Mesothelial cell of epicardium (in vitro differentiated cells): Measurements from ENCODE around the gene KLK3. TPM values are rescaled to one million over a fixed set of nuclear protein-coding genes. Genes with fewer than 3 reads are reported as not detected.

Source experiments
- DNase-seq, 2 experiments: peaks; one replicate each; pipeline ENCODE4 v3.0.0; 2021; ENCODE audit warnings: low spot score in 2 of 2; ENCODE audit not compliant: unreplicated experiment in 2 of 2
- H3K27ac Mint-ChIP-seq: 2 replicates; pipeline ENCODE4 v1.8.0; 2021; ENCODE audit warnings: mixed read lengths
- H3K27me3 Mint-ChIP-seq: 2 replicates; pipeline ENCODE4 v1.8.0; 2021; ENCODE audit warnings: low read depth, mixed read lengths
- H3K36me3 Mint-ChIP-seq: 2 replicates; pipeline ENCODE4 v1.8.0; 2021; ENCODE audit warnings: mixed read lengths
- H3K4me1 Mint-ChIP-seq: 2 replicates; pipeline ENCODE4 v1.8.0; 2021; ENCODE audit warnings: mixed read lengths
- H3K4me3 Mint-ChIP-seq: 2 replicates; pipeline ENCODE4 v1.8.0; 2021; ENCODE audit warnings: mild to moderate bottlenecking, moderate library complexity, mixed read lengths
- H3K9me3 Mint-ChIP-seq: 2 replicates; pipeline ENCODE4 v1.8.0; 2021; ENCODE audit warnings: mixed read lengths
- CTCF ChIP-seq: fragments of 200-600 bp; sonication (generic); IDR thresholded peaks from one replicate; pipeline ENCODE4 v1.5.0; 2021; ENCODE audit warnings: antibody characterized with exemption; ENCODE audit not compliant: unreplicated experiment
- total RNA-seq: library from RNA; stranded (reverse); gene quantifications from 3 replicates; pipeline ENCODE4 v1.2.1, GENCODE V29; 2021

The KLK3 gene
- total RNA-seq, 1 donor from 2014 or later, result not detected

GRCh38 chr19:50870417-50871089 lies 15.8 kb downstream of the KLK3 start:
- Mint-ChIP-seq H3K36me3 (no peaks in the 10 kb centered on the region), H3K27ac (no peak overlapping the region), H3K27me3 (peaks cover 70% of the 10 kb centered on the region), H3K4me1 (no peaks in the 10 kb centered on the region), H3K4me3 (no peak overlapping the region), H3K9me3 (no peaks in the 10 kb centered on the region)
- no peak for DNase-seq
- TF ChIP-seq CTCF, result no peak

DNA sequence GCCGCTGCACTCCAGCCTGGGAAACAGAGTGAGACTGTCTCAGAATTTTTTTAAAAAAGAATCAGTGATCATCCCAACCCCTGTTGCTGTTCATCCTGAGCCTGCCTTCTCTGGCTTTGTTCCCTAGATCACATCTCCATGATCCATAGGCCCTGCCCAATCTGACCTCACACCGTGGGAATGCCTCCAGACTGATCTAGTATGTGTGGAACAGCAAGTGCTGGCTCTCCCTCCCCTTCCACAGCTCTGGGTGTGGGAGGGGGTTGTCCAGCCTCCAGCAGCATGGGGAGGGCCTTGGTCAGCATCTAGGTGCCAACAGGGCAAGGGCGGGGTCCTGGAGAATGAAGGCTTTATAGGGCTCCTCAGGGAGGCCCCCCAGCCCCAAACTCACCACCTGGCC lies 18.3 kb downstream of the KLK3 start, which contains the start of gene KLK2:
Gene KLK2, plus strand, starts transcription at position 384 of the 400 bp plus-strand sequence. CDS start 35 bp downstream, outside the sequence.
- DNase-seq, result no peak
- Mint-ChIP-seq H3K27ac (no peak within 1 kb of the TSS), H3K9me3 (no peaks in the 10 kb centered on the region), H3K4me1 (no peaks in the 10 kb centered on the region), H3K36me3 (no peaks in the 10 kb centered on the region), H3K27me3 (peaks cover 54% of the 10 kb centered on the region), H3K4me3 (no peak within 1 kb of the TSS)
- TF ChIP-seq CTCF, result no peak

DNA sequence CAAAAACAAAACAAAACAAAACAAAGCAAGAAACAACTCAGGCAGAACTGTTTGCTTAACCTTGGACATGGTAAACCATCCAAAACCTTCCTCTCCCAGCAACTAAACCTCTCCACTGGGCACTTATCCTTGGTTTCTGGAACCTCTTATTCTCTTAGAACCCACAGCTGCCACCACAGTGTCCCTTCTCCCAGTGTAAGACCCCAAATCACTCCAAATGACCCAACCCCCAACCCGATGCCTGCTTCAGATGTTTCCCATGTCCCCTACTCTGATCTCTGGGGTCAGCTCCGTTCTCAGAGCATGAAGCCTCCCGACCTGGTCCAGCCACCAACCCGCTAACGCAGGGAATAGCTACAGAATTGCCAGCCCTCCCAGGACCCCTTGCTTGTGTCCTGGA lies 19.5 kb downstream of the KLK3 start:
- Mint-ChIP-seq H3K27ac (no peak overlapping the region), H3K4me1 (no peaks in the 10 kb centered on the region), H3K4me3 (no peak overlapping the region), H3K36me3 (no peaks in the 10 kb centered on the region), H3K9me3 (no peaks in the 10 kb centered on the region), H3K27me3 (peaks cover 55% of the 10 kb centered on the region)
- no peak for TF ChIP-seq CTCF
- DNase-seq, result no peak

DNA sequence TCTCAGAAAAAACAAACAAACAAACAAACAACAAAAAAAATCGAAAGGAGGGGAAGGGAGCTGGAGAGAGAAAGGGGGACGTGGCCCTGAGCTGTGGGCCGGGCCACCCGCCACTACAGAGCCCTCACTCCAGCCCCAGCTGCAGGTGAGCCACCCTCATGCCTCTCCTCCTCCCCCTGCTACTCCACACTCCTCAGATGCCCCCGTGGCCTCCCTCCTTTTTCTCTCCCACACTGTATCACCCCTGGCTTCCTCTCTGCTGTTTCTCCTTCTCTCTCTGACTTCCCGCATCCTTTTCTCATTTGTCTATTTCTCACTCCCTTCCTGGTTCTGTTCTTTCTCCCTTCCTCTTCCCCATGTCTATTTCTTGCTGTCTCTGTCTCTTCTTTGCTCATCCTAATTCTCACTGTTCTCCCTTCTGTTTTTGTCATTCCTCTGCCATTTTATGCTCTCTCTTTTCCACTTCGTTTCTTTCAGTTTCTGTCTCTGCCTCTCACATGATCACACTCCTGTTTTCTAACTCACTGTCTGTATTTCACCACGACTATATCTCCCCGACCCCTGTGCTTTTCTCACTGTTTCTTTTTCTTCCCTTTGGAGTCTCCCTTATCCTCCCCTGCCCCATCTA lies 21.2 kb downstream of the KLK3 start:
- DNase-seq, result no peak
- no peak overlapping the region for H3K27ac Mint-ChIP-seq
- no peak for TF ChIP-seq CTCF
- H3K36me3 Mint-ChIP-seq, result no peaks in the 10 kb centered on the region
- H3K4me3 Mint-ChIP-seq, result no peak overlapping the region
- peaks cover 55% of the 10 kb centered on the region for H3K27me3 Mint-ChIP-seq
- no peaks in the 10 kb centered on the region for H3K9me3 Mint-ChIP-seq
- no peaks in the 10 kb centered on the region for H3K4me1 Mint-ChIP-seq

GRCh38 chr19:50876456-50876855 lies 21.7 kb downstream of the KLK3 start:
- TF ChIP-seq CTCF, result no peak
- Mint-ChIP-seq H3K27ac (no peak overlapping the region), H3K4me1 (no peaks in the 10 kb centered on the region), H3K27me3 (peaks cover 53% of the 10 kb centered on the region), H3K9me3 (no peaks in the 10 kb centered on the region), H3K36me3 (no peaks in the 10 kb centered on the region), H3K4me3 (no peak overlapping the region)
- no peak for DNase-seq
